GM19372 (cell line): ENCODE measurements around the gene HRH2.

Experiments
- ATAC-seq: cut with Tn5 transposase; IDR thresholded peaks from one replicate; pipeline ENCODE4 v1.9.1; 2021; ENCODE audit warnings: mild to moderate bottlenecking, low read depth, moderate library complexity; ENCODE audit not compliant: unreplicated experiment

The HRH2 gene

DNA sequence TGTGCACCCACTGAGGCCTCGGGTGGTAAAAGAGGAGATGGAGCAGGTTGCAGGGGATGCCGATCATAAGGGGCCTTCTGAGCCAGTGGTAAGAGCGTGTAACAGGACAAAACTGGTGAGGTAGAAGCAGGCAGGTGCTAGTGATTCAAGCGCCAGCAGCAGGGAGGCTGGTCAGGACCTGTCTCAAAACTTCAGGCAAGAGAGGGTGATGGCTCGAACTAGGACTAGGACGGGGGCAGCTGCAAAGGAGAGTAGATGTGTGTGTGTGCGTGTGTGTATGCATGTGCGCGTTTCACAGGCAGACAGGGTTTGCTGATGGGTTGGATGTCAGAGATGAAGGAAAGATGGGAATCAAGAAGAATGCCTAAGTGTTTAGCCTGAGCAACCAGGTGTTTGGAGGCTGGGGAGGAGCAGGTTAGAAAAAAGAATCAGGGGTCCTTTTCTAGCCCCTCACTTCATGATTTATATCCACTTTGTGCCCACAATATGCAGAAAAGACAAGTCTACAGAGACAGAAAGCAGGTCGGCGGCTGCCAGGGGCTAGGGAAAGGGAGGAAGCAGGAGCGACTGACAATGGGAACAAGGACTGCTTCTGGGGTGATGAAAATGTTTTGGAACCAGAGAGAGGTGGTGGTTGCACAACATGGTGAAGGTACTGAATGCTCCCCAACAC, 15.2 kb downstream of the HRH2 start:
- no peak for ATAC-seq

- no peak for ATAC-seq
Observed at GRCh38 chr5:175674731-175675346, 17.0 kb downstream of the HRH2 start.

- no peak for ATAC-seq
Observed at GRCh38 chr5:175675873-175676272, 18.0 kb downstream of the HRH2 start.

GRCh38 chr5:175677571-175677970, 19.7 kb downstream of the HRH2 start:
- no peak for ATAC-seq

DNA sequence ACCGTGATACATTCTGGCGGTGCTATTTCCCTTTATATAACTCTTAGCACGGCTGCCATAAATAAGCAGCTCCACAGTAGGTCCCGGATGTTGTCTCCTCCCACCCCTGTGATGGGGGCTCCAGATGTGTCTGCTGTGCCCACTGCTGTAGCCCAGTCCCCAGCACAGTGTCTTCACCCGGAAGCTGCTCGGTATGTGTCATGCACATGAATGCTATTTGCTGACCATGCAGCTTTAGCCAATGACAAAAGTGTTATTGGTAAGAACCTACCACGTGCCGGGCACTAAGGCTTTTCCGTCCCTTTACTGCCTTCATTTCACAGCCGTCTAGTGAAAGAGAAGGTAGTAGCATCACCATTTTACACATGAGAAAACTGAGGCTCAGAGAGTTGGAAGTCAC, 20.2 kb downstream of the HRH2 start:
- ATAC-seq, result no peak

DNA sequence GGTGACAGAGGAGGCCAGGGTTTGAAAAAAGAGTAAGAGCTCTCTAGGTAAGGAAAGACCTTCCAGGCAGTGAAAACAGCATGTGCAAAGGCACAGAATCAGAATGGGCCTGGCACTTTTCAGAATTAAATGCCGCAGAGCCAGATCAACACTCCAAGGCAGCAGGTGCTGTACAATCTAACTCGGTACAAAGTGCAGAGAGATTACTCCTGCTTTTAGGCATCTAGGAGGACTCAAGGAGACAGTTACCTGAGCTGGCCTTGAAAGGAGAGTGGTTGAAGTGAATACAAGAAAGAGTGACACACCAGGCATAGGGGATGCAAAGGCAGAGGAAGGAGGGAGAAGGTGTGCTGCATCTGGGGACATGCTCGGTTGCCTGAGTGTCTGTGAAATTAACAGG, 21.5 kb downstream of the HRH2 start:
- ATAC-seq, result no peak

DNA sequence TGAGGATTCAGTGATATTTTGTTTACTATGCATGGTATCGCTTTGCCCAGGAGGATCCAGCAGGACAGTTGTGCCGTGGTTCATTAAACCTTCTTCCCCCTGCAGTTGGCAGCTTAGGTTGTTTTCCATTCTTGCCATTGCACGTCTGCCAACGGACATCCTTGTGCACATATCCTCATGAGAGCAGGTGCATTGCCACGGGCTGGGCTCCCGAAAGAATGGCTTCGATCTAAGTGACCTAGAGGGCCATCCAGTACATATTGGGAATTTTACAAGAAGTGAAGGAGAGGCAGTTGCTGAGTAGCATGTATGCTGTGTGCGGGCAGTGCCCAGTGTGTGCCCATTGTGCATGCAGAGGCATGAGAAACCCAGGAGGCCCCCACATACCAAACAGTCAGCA, 22.1 kb downstream of the HRH2 start:
- ATAC-seq, result no peak

GRCh38 chr5:175680463-175680862, 22.6 kb downstream of the HRH2 start:
- ATAC-seq, result no peak

GRCh38 chr5:175681045-175681967, 23.4 kb downstream of the HRH2 start:
- no peak for ATAC-seq

DNA sequence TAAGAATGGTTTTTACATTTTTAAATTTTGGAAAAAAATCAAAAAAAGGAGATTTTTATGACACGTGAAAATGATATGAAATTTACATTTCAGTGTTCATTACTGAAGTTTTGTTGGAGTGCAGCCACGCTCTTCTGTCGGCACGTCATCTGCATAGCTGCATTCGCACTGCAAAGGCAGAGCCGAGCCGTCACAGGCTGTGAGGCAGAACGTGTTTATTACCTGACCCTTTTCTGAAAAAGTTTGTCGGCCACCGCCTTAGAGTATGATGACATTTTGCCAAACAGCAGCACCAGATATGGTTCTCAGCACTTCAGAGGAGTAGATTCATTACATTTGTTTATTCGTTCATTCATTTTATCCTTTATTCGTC, 24.1 kb downstream of the HRH2 start:
- no peak for ATAC-seq

GRCh38 chr5:175682664-175683063, 24.8 kb downstream of the HRH2 start:
- ATAC-seq, result no peak

- no peak for ATAC-seq
Observed at GRCh38 chr5:175683231-175683630, 25.4 kb downstream of the HRH2 start.

DNA sequence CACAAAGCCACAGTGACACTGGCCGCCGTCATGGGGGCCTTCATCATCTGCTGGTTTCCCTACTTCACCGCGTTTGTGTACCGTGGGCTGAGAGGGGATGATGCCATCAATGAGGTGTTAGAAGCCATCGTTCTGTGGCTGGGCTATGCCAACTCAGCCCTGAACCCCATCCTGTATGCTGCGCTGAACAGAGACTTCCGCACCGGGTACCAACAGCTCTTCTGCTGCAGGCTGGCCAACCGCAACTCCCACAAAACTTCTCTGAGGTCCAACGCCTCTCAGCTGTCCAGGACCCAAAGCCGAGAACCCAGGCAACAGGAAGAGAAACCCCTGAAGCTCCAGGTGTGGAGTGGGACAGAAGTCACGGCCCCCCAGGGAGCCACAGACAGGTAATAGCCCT, 26.1 kb downstream of the HRH2 start:
- no peak for ATAC-seq

DNA sequence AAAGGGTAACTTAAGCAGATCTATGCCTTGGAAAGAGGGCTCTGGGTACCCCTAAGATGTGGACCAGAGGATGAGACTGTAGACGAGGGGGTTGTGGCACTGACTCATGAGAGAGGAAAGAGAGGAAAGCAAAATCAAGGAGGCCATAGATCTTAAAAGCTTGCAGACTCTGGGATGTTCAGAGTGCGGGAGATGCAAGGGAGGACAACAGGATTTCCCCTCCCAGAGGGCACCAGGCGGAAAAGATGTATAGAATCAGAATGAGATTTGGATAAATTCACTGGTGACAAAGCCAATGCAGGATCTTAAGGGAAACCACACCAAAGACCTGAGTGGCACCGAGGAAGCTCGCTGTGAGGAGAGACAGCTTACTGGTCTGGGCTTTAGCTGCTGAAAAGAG, 27.1 kb downstream of the HRH2 start:
- no peak for ATAC-seq

DNA sequence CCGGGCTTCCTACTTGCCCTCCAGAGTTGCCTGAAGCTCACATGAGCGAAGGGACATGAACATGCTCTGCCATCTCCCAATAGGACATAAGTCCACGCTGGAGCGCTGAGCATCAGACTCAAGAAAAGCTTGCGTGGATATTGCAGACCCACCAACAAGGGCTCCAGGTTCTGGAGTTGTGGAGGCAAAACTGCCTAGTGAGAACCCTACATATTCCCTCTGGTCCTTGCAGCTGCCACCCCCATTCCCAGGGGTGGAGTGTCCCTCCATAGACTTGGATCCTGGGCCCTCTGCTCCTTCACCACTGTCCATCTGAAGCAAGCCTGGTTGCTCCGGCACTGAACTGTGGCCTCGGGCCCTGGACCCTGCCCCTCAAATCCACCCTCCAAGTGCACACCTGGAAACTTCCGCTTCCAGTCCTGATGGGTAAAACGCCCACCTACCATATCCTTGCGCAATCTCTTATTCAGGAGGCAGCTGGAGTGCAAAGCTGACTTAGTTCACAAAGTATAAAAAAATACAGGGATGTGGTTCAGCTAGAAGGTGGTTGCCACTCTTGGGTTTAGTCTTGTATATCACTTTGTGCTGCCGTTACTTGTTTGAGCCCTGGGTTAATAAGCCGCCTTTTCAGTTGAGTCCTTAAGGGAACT, 28.0 kb downstream of the HRH2 start:
- no peak for ATAC-seq

DNA sequence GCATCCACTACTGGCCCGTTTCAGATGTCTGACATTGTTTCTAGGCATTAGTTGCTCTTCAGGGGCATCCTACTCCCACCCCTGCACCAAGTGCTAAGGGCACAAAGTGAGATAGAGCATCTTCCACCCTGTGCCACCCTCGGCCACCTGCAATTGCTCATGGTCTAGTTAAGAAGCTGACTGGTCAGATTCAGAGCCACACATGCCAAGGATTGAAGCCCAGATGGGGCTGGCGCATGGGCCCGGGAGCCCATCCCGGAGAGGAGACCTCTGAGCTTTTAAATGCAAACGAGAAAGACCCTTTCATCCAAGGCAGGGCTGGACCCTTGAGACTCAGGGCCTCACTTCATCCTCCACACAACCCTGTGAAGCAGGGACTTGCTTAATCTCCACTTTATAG, 28.5 kb downstream of the HRH2 start:
- no peak for ATAC-seq

DNA sequence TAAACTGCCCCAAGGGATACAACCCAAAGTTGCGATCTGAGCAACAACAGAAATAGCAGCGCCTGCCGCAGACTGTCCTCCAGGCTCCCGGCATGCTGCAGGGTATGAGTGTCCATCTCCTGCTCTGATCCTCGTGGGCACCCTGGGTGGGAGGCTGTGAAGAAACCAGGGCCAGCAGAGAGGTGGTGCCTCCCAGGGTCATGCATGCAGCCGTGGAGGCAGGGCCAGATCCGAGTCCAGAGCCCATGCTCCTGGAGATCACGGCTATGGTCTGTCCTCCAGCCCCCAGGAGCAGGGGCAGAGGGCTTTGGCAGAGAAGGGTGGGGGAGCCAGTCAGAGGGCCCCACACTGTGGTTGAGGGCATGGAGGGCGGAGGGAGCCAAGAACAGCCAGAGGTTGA, 29.0 kb downstream of the HRH2 start:
- no peak for ATAC-seq

DNA sequence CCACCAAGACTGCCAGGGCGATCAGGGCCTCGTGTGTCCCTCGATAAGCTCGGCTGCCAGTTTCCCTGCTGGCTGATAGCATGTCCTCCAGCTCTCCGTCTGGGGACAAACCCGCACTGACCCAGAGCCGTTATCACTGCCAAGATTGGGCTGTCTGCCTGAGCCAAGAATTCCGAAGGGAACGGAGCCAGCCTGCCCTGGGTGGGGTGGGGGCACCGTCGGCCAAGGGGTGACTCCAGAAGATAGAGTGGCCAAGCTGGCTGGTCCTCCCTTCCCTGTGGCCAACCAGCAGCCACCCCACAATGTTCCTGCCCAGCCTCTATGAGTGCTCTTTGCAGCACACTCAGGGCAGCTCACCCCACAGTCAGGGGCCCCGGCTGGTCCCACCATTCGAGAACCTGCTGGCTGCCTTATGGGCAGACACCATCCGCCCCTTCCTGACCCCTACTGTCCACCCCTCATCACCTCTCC, 29.4 kb downstream of the HRH2 start:
- ATAC-seq, result no peak

GRCh38 chr5:175688352-175689146, 30.7 kb downstream of the HRH2 start:
- no peak for ATAC-seq
